LNCaP clone FGC (cell line): Measurements from ENCODE around the gene RAB31.

Experiments
- DNase-seq: peaks from one replicate; pipeline ENCODE4 v3.0.0-alpha.2; 2011; ENCODE audit warnings: low read depth
- H3K4me3 ChIP-seq: 2 replicates; pipeline ENCODE4 v1.5.1; 2011; ENCODE audit warnings: mild to moderate bottlenecking, low read depth, low read length, control low read depth
- CTCF ChIP-seq: IDR thresholded peaks from 2 replicates; pipeline ENCODE4 v1.5.1; 2012; ENCODE audit warnings: mild to moderate bottlenecking; ENCODE audit not compliant: control insufficient read depth, insufficient read depth; ENCODE audit errors: extremely low read depth

RAB31 gene

GRCh38 chr18:9817286-9817685, 109.2 kb downstream of the RAB31 start:
- no peak for DNase-seq
- TF ChIP-seq CTCF = no peak
- H3K4me3 ChIP-seq = no peak overlapping the region

- H3K4me3 ChIP-seq = no peak overlapping the region
- DNase-seq = no peak
- no peak for TF ChIP-seq CTCF
Observed at GRCh38 chr18:9817725-9818422, 109.8 kb downstream of the RAB31 start.

GRCh38 chr18:9818423-9818734, 110.3 kb downstream of the RAB31 start:
- TF ChIP-seq CTCF = no peak
- H3K4me3 ChIP-seq = no peak overlapping the region
- no peak for DNase-seq

- no peak for TF ChIP-seq CTCF
- DNase-seq = no peak
- no peak overlapping the region for H3K4me3 ChIP-seq
Observed at GRCh38 chr18:9820127-9820526, 112.0 kb downstream of the RAB31 start.

- H3K4me3 ChIP-seq = no peak overlapping the region
- TF ChIP-seq CTCF = no peak
- DNase-seq = no peak
Observed at GRCh38 chr18:9820719-9821118, 112.6 kb downstream of the RAB31 start.

GRCh38 chr18:9822587-9823185, 114.6 kb downstream of the RAB31 start:
- H3K4me3 ChIP-seq = no peak overlapping the region
- TF ChIP-seq CTCF = no peak
- no peak for DNase-seq
